IMR-90 (cell line): ENCODE measurements around the gene CCDC152.

Experiments used
- BHLHE40 ChIP-seq: fragments of 150-350 bp; IDR thresholded peaks from 2 replicates; pipeline ENCODE4 v1.6.1; 2016; ENCODE audit warnings: mild to moderate bottlenecking, low read depth, low read length
- FOS ChIP-seq: fragments of 150-350 bp; IDR thresholded peaks from 2 replicates; pipeline ENCODE4 v1.6.1; 2016; ENCODE audit warnings: low read depth, low read length
- MAFK ChIP-seq: IDR thresholded peaks from 2 replicates; pipeline ENCODE4 v1.6.1; 2012; ENCODE audit warnings: low read depth, low read length, improper control_type of control experiment
- POLR2A ChIP-seq: IDR thresholded peaks from 2 replicates; pipeline ENCODE4 v1.6.1; 2012; ENCODE audit warnings: mild to moderate bottlenecking, low read depth, low read length
- RFX5 ChIP-seq: IDR thresholded peaks from 2 replicates; pipeline ENCODE4 v1.8.0; 2012; ENCODE audit warnings: low read depth, mild to moderate bottlenecking, low read length, moderate library complexity
- TF ChIP-seq, protein P1 (sequence below): conservative IDR thresholded peaks from 2 replicates; pipeline ENCODE4 v1.5.1; 2012; ENCODE audit warnings: mild to moderate bottlenecking, low read depth, low read length, improper control_type of control experiment

DNA sequence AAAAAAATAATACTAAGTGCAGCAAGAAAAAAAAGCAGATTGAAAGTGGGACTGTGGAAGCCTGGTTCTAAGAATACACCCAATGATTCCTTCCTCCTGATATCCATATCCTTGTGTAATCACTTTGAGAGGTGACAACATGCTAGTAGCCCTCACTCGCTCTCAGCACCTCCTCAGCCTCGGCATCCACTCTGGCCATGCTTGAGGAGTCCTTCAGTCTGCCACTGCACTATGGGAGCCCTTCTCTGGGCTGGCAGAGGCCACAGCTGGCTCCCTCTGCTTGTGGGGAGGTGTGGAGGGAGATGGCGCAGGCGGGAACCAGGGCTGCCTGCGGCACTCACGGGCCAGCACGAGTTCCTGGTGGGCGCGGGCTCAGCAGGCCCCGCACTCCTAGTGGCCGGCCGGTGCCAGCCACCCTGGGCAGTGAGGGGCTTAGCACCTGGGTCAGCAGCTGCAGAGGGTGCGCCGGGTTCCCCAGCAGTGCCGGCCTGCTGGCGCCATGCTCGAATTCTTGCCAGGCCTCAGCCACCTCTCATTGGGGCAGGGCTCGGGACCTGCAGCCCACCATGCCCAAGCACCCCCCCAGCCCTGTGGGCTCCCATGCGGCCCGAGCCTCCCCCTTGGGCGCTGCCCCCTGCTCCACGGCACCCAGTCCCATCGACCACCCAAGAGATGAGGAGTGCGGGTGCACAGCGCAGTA lies 79.6 kb downstream of the CCDC152 start:
- no peak for TF ChIP-seq POLR2A
- TF ChIP-seq, protein P1, sequence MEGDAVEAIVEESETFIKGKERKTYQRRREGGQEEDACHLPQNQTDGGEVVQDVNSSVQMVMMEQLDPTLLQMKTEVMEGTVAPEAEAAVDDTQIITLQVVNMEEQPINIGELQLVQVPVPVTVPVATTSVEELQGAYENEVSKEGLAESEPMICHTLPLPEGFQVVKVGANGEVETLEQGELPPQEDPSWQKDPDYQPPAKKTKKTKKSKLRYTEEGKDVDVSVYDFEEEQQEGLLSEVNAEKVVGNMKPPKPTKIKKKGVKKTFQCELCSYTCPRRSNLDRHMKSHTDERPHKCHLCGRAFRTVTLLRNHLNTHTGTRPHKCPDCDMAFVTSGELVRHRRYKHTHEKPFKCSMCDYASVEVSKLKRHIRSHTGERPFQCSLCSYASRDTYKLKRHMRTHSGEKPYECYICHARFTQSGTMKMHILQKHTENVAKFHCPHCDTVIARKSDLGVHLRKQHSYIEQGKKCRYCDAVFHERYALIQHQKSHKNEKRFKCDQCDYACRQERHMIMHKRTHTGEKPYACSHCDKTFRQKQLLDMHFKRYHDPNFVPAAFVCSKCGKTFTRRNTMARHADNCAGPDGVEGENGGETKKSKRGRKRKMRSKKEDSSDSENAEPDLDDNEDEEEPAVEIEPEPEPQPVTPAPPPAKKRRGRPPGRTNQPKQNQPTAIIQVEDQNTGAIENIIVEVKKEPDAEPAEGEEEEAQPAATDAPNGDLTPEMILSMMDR, result no peak
- TF ChIP-seq RFX5, result no peak
- no peak for TF ChIP-seq BHLHE40
- no peak for TF ChIP-seq FOS
- TF ChIP-seq MAFK, result no peak
